Measurements from ENCODE around the gene RPEL1.

The RPEL1 gene

GRCh38 chr10:103282961-103283360, 37.3 kb downstream of the RPEL1 start:
- TF ChIP-seq REST (IDR thresholded peaks at IDR 0.05; ENCODE audit: insufficient replicate concordance, low read depth) (no peak), CTCF (IDR thresholded peaks at IDR 0.05; ENCODE audit: insufficient read depth, low read length) (no peak), POLR2AphosphoS5 (IDR thresholded peaks at IDR 0.05; ENCODE audit: low read depth) (no peak), SPI1 (IDR thresholded peaks at IDR 0.05; ENCODE audit: borderline replicate concordance, low read depth) (no peak), GABPA (IDR thresholded peaks at IDR 0.05; ENCODE audit: low read depth) (no peak)
- no peak overlapping the region for H3K27ac ChIP-seq (replicated peaks)
- peaks cover 14% of the 10 kb centered on the region for H3K27me3 ChIP-seq (ENCODE audit: insufficient read depth, poor library complexity, severe bottlenecking)
- no peak for DNase-seq (ENCODE audit: low read depth in 1 of 2, low spot score in 1 of 2)
- H3K4me3 ChIP-seq (replicated peaks; ENCODE audit: insufficient read depth, low read length): no peak overlapping the region

DNA sequence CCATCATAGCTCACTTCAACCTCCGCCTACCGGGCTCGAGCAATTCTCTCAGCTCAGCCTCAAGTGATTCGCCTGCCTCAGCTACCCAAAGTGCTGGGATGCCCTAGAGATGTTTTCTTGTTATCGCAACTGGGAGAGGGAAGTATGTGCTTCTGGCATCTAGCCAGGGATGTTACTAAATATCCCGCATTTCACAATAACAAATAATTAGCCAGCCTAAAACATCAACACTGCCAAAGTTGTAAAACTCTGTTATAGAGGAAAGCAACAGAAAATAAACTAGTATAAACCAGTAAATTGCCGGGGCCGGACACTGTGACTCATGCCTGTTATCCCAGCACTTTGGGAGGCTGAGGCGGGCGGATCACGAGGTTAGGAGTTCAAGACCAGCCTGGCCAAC, 38.5 kb downstream of the RPEL1 start:
- H3K4me3 ChIP-seq (replicated peaks; ENCODE audit: insufficient read depth, low read length): no peak overlapping the region
- DNase-seq (ENCODE audit: low read depth in 1 of 2, low spot score in 1 of 2): peak; percentile 74 to 77
- H3K27ac ChIP-seq (replicated peaks): no peak overlapping the region
- H3K27me3 ChIP-seq (ENCODE audit: insufficient read depth, poor library complexity, severe bottlenecking): peaks cover 3% of the 10 kb centered on the region
- TF ChIP-seq GABPA (IDR thresholded peaks at IDR 0.05; ENCODE audit: low read depth) (no peak), CTCF (IDR thresholded peaks at IDR 0.05; ENCODE audit: insufficient read depth, low read length) (no peak), POLR2AphosphoS5 (IDR thresholded peaks at IDR 0.05; ENCODE audit: low read depth) (no peak), REST (IDR thresholded peaks at IDR 0.05; ENCODE audit: insufficient replicate concordance, low read depth) (no peak), SPI1 (IDR thresholded peaks at IDR 0.05; ENCODE audit: borderline replicate concordance, low read depth) (no peak)

DNA sequence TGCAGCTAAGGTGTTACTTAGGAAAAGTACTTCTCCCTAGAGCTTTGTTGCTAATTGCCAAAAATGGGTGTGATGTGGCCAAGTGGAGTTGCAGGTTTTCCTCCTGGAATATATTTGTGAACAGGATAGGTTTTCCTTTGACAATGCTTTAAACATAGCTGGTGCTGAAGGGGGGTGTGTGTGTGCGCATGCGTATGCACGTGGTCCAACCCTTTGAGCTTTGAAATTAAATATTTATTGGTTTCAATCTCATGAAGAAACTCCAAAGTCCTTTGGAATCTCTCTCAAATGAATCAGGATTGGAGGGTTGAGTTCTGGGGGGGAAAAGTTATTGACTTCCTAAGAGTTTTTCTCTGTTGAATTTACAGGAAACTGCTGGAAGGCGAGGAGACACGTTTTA, 42.3 kb downstream of the RPEL1 start:
- no peak for TF ChIP-seq POLR2AphosphoS5 (IDR thresholded peaks at IDR 0.05; ENCODE audit: low read depth)
- no peak for TF ChIP-seq CTCF (IDR thresholded peaks at IDR 0.05; ENCODE audit: insufficient read depth, low read length)
- TF ChIP-seq SPI1 (IDR thresholded peaks at IDR 0.05; ENCODE audit: borderline replicate concordance, low read depth): no peak
- no peak for TF ChIP-seq REST (IDR thresholded peaks at IDR 0.05; ENCODE audit: insufficient replicate concordance, low read depth)
- no peak for TF ChIP-seq GABPA (IDR thresholded peaks at IDR 0.05; ENCODE audit: low read depth)
- H3K27me3 ChIP-seq (ENCODE audit: insufficient read depth, poor library complexity, severe bottlenecking): no peaks in the 10 kb centered on the region
- no peak overlapping the region for H3K4me3 ChIP-seq (replicated peaks; ENCODE audit: insufficient read depth, low read length)
- no peak for DNase-seq (ENCODE audit: low read depth in 1 of 2, low spot score in 1 of 2)
- H3K27ac ChIP-seq (replicated peaks): no peak overlapping the region

Measured in HL-60 (cell line).